Nucleus accumbens (tissue), 56 donors: Measurements from ENCODE around the gene RPP38.
A peak's percentile ranks its signal among the peaks of the same experiment; 100 is the strongest.

Source experiments
- DNase-seq, 56 donors: peaks; one replicate each; lab custom pipeline; 2025; lab: John Stamatoyannopoulos, UW

Gene RPP38

GRCh38 chr10:15097011-15097812, at the start of gene RPP38:
TSS of gene RPP38 (plus strand) at chr10:15097355. CDS start at chr10:15103315, 5,960 bp downstream.
- DNase-seq: peak; percentile 42 to 100 (median 94)

GRCh38 chr10:15049533-15049932, 47.6 kb upstream of the RPP38 start:
- no peak for DNase-seq

- no peak for DNase-seq
Measured at GRCh38 chr10:15052121-15052520, 45.0 kb upstream of the RPP38 start.

GRCh38 chr10:15053061-15053460, 44.1 kb upstream of the RPP38 start:
- no peak for DNase-seq

GRCh38 chr10:15058689-15059088, 38.5 kb upstream of the RPP38 start:
- DNase-seq: no peak

- no peak for DNase-seq
Measured at GRCh38 chr10:15059914-15060313, 37.2 kb upstream of the RPP38 start.

- no peak for DNase-seq
Measured at GRCh38 chr10:15060638-15061037, 36.5 kb upstream of the RPP38 start.

GRCh38 chr10:15067154-15067553, 30.0 kb upstream of the RPP38 start:
- no peak for DNase-seq

GRCh38 chr10:15068802-15069201, 28.4 kb upstream of the RPP38 start:
- DNase-seq: no peak

GRCh38 chr10:15069230-15069629, 27.9 kb upstream of the RPP38 start:
- DNase-seq: no peak

GRCh38 chr10:15072358-15072757, 24.8 kb upstream of the RPP38 start:
- DNase-seq: no peak

GRCh38 chr10:15075421-15075820, 21.7 kb upstream of the RPP38 start:
- DNase-seq: no peak

- DNase-seq: no peak
Measured at GRCh38 chr10:15083674-15084501, 13.3 kb upstream of the RPP38 start.

GRCh38 chr10:15084502-15084922, 12.6 kb upstream of the RPP38 start:
- peak in 26 of 56 donors; percentile 3 to 59 (median 13) for DNase-seq

GRCh38 chr10:15088428-15089261, 8.5 kb upstream of the RPP38 start, which contains the start of gene ACBD7:
TSS of gene ACBD7 (minus strand) at chr10:15088776. CDS start at chr10:15088728, 48 bp downstream.
- peak in 55 of 56 donors; percentile 15 to 86 (median 60) for DNase-seq

- DNase-seq: no peak
Measured at GRCh38 chr10:15091418-15091817, 5.7 kb upstream of the RPP38 start.

GRCh38 chr10:15092855-15093408, 4.2 kb upstream of the RPP38 start:
- no peak for DNase-seq

- no peak for DNase-seq
Measured at GRCh38 chr10:15096661-15097010, 519 bp upstream of the RPP38 start.

- no peak for DNase-seq
Measured at GRCh38 chr10:15099886-15100285, 2.7 kb downstream of the RPP38 start.

GRCh38 chr10:15103513-15103912, 6.4 kb downstream of the RPP38 start:
- no peak for DNase-seq
